ENCODE results near the gene EPHA7.

The EPHA7 gene

DNA sequence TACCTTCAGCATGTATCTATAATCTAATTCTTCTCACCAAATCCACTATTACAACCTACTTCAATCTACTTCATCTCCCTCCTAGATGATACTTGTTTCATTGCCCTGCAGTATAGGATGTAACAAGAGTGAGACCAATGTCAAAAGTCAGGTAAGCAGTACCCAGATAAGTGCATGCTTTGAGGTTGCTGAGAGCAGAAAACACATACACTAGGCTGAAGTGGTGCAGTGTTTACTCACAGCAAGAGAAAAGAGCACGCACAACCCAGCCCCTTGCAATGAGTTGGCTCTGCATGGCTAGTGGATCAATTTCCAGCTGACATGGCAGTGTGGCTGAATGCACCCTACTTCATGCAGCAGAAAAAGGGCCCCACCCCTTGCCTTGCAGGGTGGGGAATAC, 199.9 kb downstream of the EPHA7 start:
- no peak overlapping the region for H4K91ac ChIP-seq (ENCODE audit: low read length)
- H3K4me2 ChIP-seq (ENCODE audit: low read length, poor library complexity, severe bottlenecking) = no peak overlapping the region
- no peaks in the 10 kb centered on the region for H3K4me1 ChIP-seq (ENCODE audit: control insufficient read depth, insufficient read depth, low read depth, low read length)
- no peak overlapping the region for H3K4me3 ChIP-seq (ENCODE audit: insufficient read depth in 1 of 2, low read depth in 1 of 2, low read length in 2 of 2)
- H3K27ac ChIP-seq (ENCODE audit: low read length, poor library complexity, severe bottlenecking) = no peak overlapping the region
- H3K9me3 ChIP-seq (ENCODE audit: control insufficient read depth, low read length) = peaks cover 8% of the 10 kb centered on the region
- H2BK5ac ChIP-seq (ENCODE audit: low read depth, low read length, poor library complexity, severe bottlenecking) = no peak overlapping the region
- 96% methylated on average over 1 of the region's 1 CpG for WGBS
- H2BK12ac ChIP-seq (ENCODE audit: low read length in 2 of 2) = no peak overlapping the region
- H3K23ac ChIP-seq (ENCODE audit: low read length in 2 of 2) = no peak overlapping the region
- no peak overlapping the region for H2BK15ac ChIP-seq (ENCODE audit: low read depth, poor library complexity, severe bottlenecking)
- no peak overlapping the region for H2AFZ ChIP-seq (ENCODE audit: low read depth, low read length)
- no peak overlapping the region for H3K4ac ChIP-seq (ENCODE audit: low read depth in 1 of 2, low read length in 2 of 2)
- no peaks in the 10 kb centered on the region for H3K36me3 ChIP-seq (ENCODE audit: control insufficient read depth in 1 of 2, insufficient read depth in 2 of 2, low read depth in 1 of 2, low read length in 2 of 2)
- no peak overlapping the region for H2BK120ac ChIP-seq (ENCODE audit: low read depth, low read length)
- no peak overlapping the region for H2AK5ac ChIP-seq (ENCODE audit: low read length, severe bottlenecking)
- no peaks in the 10 kb centered on the region for H3K27me3 ChIP-seq (ENCODE audit: control insufficient read depth in 1 of 2, insufficient read depth in 1 of 2, low read length in 2 of 2)
- H4K8ac ChIP-seq (ENCODE audit: low read length) = no peak overlapping the region
- H3K18ac ChIP-seq (ENCODE audit: low read depth in 1 of 2, low read length in 2 of 2) = no peak overlapping the region
- H3K14ac ChIP-seq (ENCODE audit: low read length in 2 of 2) = no peak overlapping the region
- no peaks in the 10 kb centered on the region for H3K79me1 ChIP-seq (replicated peaks; ENCODE audit: low read length, poor library complexity, severe bottlenecking)
- no peak overlapping the region for H3K9ac ChIP-seq (ENCODE audit: low read length)
- no peak for DNase-seq

DNA sequence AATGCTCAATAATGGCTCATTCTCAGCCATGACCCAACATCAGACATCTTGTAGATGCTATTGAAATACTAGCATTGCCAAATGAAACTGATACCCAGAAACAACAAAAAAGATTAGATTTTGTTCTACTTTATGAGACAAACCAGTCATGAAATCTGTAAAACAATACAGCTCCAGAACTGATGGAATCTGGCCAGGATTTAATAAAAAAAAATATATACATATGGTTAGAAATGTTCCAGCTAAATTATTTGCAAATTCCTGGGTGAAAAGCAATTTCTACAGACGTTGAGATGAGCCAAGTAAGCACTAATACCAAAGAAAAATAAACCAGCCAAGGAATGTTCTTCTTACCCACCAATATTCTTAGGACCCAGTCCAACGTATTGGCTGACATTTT, 201.3 kb downstream of the EPHA7 start:
- H3K23ac ChIP-seq (ENCODE audit: low read length in 2 of 2) = no peak overlapping the region
- H3K18ac ChIP-seq (ENCODE audit: low read depth in 1 of 2, low read length in 2 of 2) = no peak overlapping the region
- no peaks in the 10 kb centered on the region for H3K27me3 ChIP-seq (ENCODE audit: control insufficient read depth in 1 of 2, insufficient read depth in 1 of 2, low read length in 2 of 2)
- no peaks in the 10 kb centered on the region for H3K79me1 ChIP-seq (replicated peaks; ENCODE audit: low read length, poor library complexity, severe bottlenecking)
- 63% methylated on average over 1 of the region's 2 CpGs for whole genome bisulfite sequencing
- no peak overlapping the region for H2BK12ac ChIP-seq (ENCODE audit: low read length in 2 of 2)
- no peak overlapping the region for H2BK5ac ChIP-seq (ENCODE audit: low read depth, low read length, poor library complexity, severe bottlenecking)
- no peaks in the 10 kb centered on the region for H3K36me3 ChIP-seq (ENCODE audit: control insufficient read depth in 1 of 2, insufficient read depth in 2 of 2, low read depth in 1 of 2, low read length in 2 of 2)
- no peak for DNase-seq
- no peak overlapping the region for H2BK120ac ChIP-seq (ENCODE audit: low read depth, low read length)
- H3K27ac ChIP-seq (ENCODE audit: low read length, poor library complexity, severe bottlenecking) = no peak overlapping the region
- no peak overlapping the region for H3K4me3 ChIP-seq (ENCODE audit: insufficient read depth in 1 of 2, low read depth in 1 of 2, low read length in 2 of 2)
- H3K4ac ChIP-seq (ENCODE audit: low read depth in 1 of 2, low read length in 2 of 2) = no peak overlapping the region
- peaks cover 8% of the 10 kb centered on the region for H3K9me3 ChIP-seq (ENCODE audit: control insufficient read depth, low read length)
- no peak overlapping the region for H3K9ac ChIP-seq (ENCODE audit: low read length)
- no peak overlapping the region for H2AFZ ChIP-seq (ENCODE audit: low read depth, low read length)
- H2AK5ac ChIP-seq (ENCODE audit: low read length, severe bottlenecking) = no peak overlapping the region
- no peak overlapping the region for H3K14ac ChIP-seq (ENCODE audit: low read length in 2 of 2)
- no peaks in the 10 kb centered on the region for H3K4me1 ChIP-seq (ENCODE audit: control insufficient read depth, insufficient read depth, low read depth, low read length)
- no peak overlapping the region for H4K91ac ChIP-seq (ENCODE audit: low read length)
- no peak overlapping the region for H3K4me2 ChIP-seq (ENCODE audit: low read length, poor library complexity, severe bottlenecking)
- no peak overlapping the region for H4K8ac ChIP-seq (ENCODE audit: low read length)
- no peak overlapping the region for H2BK15ac ChIP-seq (ENCODE audit: low read depth, poor library complexity, severe bottlenecking)

DNA sequence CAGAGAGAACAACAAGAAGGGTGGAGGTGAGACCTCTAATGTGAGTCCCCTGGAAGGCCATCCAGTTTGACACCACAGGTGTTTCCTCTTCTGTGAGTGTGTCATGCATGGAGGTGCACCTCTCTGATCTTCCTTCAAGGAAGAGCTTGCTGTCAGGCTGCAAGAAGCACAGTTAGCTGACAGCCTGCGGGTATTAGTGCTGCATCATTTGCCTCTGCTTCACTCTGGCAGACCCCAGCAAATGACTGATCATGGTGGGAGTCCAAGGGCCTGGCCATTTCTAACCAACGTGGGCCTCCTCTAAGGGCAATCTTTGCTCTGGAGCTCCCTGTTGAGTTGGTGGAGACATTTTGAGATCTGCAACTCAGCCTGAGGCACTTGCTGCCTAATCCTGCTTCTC, 206.3 kb downstream of the EPHA7 start:
- H3K4me1 ChIP-seq (ENCODE audit: control insufficient read depth, insufficient read depth, low read depth, low read length) = no peaks in the 10 kb centered on the region
- DNase-seq = no peak
- H4K8ac ChIP-seq (ENCODE audit: low read length) = no peak overlapping the region
- no peak overlapping the region for H3K4me3 ChIP-seq (ENCODE audit: insufficient read depth in 1 of 2, low read depth in 1 of 2, low read length in 2 of 2)
- H3K4me2 ChIP-seq (ENCODE audit: low read length, poor library complexity, severe bottlenecking) = no peak overlapping the region
- H2AK5ac ChIP-seq (ENCODE audit: low read length, severe bottlenecking) = no peak overlapping the region
- H3K4ac ChIP-seq (ENCODE audit: low read depth in 1 of 2, low read length in 2 of 2) = no peak overlapping the region
- no peak overlapping the region for H3K14ac ChIP-seq (ENCODE audit: low read length in 2 of 2)
- peaks cover 8% of the 10 kb centered on the region for H3K9me3 ChIP-seq (ENCODE audit: control insufficient read depth, low read length)
- no peak overlapping the region for H3K23ac ChIP-seq (ENCODE audit: low read length in 2 of 2)
- no peak overlapping the region for H2BK15ac ChIP-seq (ENCODE audit: low read depth, poor library complexity, severe bottlenecking)
- H2BK12ac ChIP-seq (ENCODE audit: low read length in 2 of 2) = no peak overlapping the region
- no peak overlapping the region for H3K9ac ChIP-seq (ENCODE audit: low read length)
- no peak overlapping the region for H4K91ac ChIP-seq (ENCODE audit: low read length)
- no peaks in the 10 kb centered on the region for H3K27me3 ChIP-seq (ENCODE audit: control insufficient read depth in 1 of 2, insufficient read depth in 1 of 2, low read length in 2 of 2)
- no peaks in the 10 kb centered on the region for H3K79me1 ChIP-seq (replicated peaks; ENCODE audit: low read length, poor library complexity, severe bottlenecking)
- no peak overlapping the region for H3K27ac ChIP-seq (ENCODE audit: low read length, poor library complexity, severe bottlenecking)
- no peak overlapping the region for H3K18ac ChIP-seq (ENCODE audit: low read depth in 1 of 2, low read length in 2 of 2)
- no peaks in the 10 kb centered on the region for H3K36me3 ChIP-seq (ENCODE audit: control insufficient read depth in 1 of 2, insufficient read depth in 2 of 2, low read depth in 1 of 2, low read length in 2 of 2)
- no peak overlapping the region for H2BK5ac ChIP-seq (ENCODE audit: low read depth, low read length, poor library complexity, severe bottlenecking)
- 88% methylated on average over 2 of the region's 2 CpGs for WGBS
- no peak overlapping the region for H2AFZ ChIP-seq (ENCODE audit: low read depth, low read length)
- H2BK120ac ChIP-seq (ENCODE audit: low read depth, low read length) = no peak overlapping the region

DNA sequence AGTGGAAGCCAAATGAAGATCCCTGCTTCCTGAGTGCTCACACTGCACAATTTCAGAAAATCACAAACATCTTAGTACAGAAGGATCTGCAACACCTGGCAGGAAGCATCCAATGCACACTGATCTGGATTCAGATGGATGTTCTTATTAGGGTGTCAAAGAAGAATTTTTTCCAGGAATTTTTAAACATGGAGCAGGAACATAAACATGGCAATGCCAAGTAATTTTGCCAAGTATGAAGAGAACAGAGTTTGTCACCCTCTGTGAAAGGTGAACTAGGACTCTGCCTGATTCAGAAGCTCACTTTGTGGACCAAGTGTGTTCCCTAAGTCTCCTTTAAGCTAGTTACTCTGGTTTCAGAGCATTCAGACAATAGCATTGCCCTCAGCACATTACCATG, 208.5 kb downstream of the EPHA7 start:
- H2BK120ac ChIP-seq (ENCODE audit: low read depth, low read length) = no peak overlapping the region
- no peak overlapping the region for H2AFZ ChIP-seq (ENCODE audit: low read depth, low read length)
- H3K79me1 ChIP-seq (replicated peaks; ENCODE audit: low read length, poor library complexity, severe bottlenecking) = no peaks in the 10 kb centered on the region
- no peak overlapping the region for H3K18ac ChIP-seq (ENCODE audit: low read depth in 1 of 2, low read length in 2 of 2)
- H3K9me3 ChIP-seq (ENCODE audit: control insufficient read depth, low read length) = no peaks in the 10 kb centered on the region
- no peak overlapping the region for H4K8ac ChIP-seq (ENCODE audit: low read length)
- H2BK12ac ChIP-seq (ENCODE audit: low read length in 2 of 2) = no peak overlapping the region
- no peak overlapping the region for H3K4me3 ChIP-seq (ENCODE audit: insufficient read depth in 1 of 2, low read depth in 1 of 2, low read length in 2 of 2)
- H4K91ac ChIP-seq (ENCODE audit: low read length) = no peak overlapping the region
- H3K4me1 ChIP-seq (ENCODE audit: control insufficient read depth, insufficient read depth, low read depth, low read length) = no peaks in the 10 kb centered on the region
- H2BK15ac ChIP-seq (ENCODE audit: low read depth, poor library complexity, severe bottlenecking) = no peak overlapping the region
- no peak overlapping the region for H2AK5ac ChIP-seq (ENCODE audit: low read length, severe bottlenecking)
- no peak for DNase-seq
- H3K4ac ChIP-seq (ENCODE audit: low read depth in 1 of 2, low read length in 2 of 2) = no peak overlapping the region
- no peak overlapping the region for H3K27ac ChIP-seq (ENCODE audit: low read length, poor library complexity, severe bottlenecking)
- H2BK5ac ChIP-seq (ENCODE audit: low read depth, low read length, poor library complexity, severe bottlenecking) = no peak overlapping the region
- H3K9ac ChIP-seq (ENCODE audit: low read length) = no peak overlapping the region
- H3K23ac ChIP-seq (ENCODE audit: low read length in 2 of 2) = no peak overlapping the region
- H3K4me2 ChIP-seq (ENCODE audit: low read length, poor library complexity, severe bottlenecking) = no peak overlapping the region
- H3K27me3 ChIP-seq (ENCODE audit: control insufficient read depth in 1 of 2, insufficient read depth in 1 of 2, low read length in 2 of 2) = no peaks in the 10 kb centered on the region
- no peak overlapping the region for H3K14ac ChIP-seq (ENCODE audit: low read length in 2 of 2)
- no peaks in the 10 kb centered on the region for H3K36me3 ChIP-seq (ENCODE audit: control insufficient read depth in 1 of 2, insufficient read depth in 2 of 2, low read depth in 1 of 2, low read length in 2 of 2)
